NCI-H2196 (cell line): Measurements from ENCODE around the gene TPD52L1.

ENCODE experiments used
- DNase-seq: peaks from one replicate; lab custom pipeline; 2025; ENCODE audit not compliant: unreplicated experiment; lab: John Stamatoyannopoulos, UW

TPD52L1 gene

DNA sequence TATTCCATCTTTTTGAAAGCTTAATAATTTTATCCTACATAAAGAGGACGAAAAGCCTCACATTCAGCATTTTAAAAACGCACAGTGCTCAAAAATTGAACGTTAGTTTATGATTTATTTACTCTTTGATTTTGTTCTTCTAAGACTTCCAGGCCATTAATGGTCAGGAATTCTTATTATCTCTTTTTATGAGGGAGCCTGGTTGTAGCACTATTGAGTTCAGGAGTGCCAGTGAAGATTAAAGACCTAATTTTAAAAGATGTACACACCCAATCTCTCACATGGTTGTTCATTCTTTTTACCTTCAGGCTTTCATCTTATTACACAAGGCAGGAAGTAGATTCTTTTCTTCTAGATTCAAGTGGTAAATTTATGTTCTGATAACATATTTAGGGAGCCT, 79.6 kb downstream of the TPD52L1 start:
- no peak for DNase-seq

DNA sequence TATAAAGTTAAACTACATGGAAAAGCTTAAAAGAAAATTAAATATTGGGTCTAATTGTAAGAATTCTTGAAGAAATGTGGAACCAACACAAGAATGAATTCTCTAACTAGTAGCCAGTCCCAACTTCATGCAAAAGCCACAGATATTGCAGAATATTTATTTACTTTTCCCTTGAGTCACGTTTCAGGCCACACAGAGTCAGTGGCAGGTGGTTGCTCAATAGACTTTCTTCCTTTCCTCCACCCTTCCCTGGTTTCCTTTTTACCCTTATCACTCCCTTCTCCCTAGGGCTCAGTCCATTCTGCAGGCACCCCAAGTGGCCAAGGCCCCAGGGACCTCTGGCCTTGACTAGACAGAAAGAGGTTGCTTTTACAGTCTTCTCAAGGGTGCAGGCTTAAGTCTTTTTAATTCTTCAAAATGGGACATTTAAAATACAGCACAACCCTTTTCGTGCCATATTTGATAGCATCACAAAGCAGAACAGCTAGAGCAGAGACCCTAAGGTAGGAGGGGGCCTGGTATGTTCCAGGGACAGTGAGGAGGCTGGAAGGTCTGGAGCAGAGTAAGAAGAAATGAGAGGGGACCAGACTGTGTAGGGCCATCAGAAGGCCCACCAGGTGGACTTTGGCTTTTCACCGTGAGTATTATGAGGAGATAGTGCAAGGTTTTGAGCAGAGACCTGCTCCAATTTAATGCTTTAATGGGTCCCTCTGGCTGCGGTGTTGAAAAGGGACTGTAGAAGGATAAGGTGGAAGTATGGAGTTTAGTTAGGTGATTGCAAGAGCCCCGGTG, 83.2 kb downstream of the TPD52L1 start:
- DNase-seq, result no peak

DNA sequence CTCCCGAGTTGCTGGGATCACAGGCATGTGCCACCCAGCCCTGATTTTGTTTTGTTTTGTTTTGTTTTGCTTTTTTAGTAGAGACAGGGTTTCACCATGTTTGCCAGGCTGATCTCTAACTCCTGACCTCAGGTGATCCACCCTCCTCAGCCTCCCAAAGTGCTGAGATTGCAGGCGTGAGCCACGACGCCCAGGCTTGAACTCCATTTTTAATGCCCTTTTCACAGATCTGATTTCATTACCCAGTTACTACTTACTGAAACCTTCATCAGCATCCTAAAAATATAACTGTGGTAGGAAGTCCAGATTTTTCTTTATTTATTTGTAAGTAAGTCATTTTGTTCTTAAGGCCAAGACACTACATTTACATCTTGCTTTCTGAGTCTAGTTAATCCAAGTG, 84.2 kb downstream of the TPD52L1 start:
- no peak for DNase-seq

DNA sequence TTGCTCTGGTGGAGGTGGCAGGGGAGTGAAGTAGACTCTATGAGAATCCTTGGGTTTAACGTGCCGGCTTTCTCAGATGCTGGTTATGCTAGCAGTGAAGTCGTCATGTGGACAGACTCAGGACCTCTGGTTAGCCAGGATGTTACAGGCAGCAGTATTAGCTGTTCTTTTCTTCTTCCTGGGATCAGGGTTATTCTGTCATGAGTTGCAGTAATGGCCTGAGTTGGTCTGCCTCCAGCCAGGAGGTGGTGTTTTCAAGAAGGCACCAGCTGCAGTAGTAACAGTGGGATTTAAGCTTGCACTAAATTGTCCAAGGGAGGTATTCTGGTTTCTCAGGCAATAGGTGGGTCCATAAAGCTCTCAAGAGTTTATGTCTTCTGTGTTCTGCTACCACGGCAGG, 91.5 kb downstream of the TPD52L1 start:
- DNase-seq, result no peak

DNA sequence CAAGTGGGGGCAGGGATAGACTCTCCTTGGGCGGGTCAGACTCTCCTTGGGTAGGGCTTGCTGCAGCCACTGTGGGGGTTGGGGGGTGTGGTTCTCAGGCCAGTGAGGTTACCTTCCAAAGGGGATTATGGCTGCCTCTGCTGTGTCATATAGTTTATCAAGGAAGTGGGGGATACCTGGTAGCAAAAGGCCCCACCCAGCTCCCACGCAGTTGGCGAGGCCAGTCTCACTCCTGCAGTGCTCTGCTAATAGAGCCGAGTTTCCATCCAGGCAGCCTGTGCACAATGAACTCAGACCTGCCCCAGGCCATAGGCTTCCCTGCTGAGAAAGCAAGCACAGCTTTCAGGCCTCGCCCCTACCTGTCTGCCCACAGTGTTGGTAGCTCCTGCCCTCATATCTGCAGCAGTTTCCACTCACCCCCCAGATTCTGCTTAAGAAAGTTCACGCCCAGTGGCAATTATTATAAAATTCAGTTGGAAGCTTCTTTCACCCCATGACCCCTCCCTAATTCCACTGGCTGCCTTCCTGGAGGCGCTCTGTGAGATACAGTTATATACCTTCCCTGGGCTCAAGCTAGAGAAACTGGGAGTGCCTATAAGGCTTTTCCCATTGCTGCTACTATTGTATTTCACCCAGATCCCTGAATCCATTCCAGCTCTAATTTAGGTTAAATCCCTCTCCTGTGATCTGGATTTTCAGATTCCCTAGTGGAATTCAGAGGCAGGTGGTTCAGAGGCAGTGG, 92.1 kb downstream of the TPD52L1 start:
- no peak for DNase-seq

DNA sequence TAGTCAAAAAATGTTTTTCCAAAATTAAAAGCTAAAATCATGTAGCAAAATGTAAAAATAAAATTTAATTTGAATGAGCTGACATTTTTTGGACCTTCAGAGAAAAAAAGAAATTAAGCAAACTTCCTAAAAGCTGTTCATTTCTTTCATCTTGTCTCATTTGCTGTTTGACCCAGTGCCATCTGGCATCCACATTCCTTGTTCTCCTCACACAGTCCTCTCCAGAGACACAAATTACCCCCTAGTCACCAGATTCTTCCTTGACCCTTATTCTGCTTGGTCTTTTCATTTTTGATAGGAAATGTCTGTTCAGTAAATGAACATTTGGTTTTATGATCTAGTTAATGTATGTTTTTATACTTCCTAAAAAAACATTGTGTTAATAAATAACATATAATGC, 93.0 kb downstream of the TPD52L1 start:
- no peak for DNase-seq

DNA sequence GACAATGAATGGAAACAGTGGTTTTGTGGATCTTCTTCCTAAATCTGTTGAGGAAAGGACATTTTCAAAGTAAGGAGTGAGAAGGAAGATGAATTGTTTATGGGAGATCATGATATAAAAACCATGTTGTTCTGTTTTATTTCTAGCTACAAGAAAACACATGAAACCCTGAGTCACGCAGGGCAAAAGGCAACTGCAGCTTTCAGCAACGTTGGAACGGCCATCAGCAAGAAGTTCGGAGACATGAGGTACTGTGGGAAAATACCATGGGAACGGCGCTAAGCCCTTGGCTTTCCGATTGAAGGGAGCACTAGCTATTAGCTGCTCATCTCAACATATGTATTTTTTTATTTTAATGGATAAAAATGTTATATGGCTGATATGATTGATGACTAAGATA, 94.6 kb downstream of the TPD52L1 start:
- DNase-seq, result no peak

DNA sequence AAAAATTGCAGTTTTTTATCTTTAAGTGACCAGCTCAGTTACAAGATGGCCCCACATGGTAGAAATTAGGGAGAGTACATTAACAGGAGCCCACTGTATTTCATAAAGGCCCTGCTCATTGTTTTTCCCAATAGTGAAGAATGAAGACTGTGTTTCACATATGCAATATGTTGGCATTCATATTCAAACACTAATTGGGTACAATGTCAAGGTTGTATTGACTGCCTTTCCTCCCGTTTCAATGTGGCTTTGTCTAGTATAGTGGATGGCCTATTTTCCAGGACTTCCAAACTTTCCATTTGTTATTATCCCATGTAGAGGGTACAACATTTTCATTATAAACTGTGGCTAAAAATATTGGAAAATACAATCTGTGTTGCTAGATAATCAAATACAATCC, 96.9 kb downstream of the TPD52L1 start:
- DNase-seq, result no peak

DNA sequence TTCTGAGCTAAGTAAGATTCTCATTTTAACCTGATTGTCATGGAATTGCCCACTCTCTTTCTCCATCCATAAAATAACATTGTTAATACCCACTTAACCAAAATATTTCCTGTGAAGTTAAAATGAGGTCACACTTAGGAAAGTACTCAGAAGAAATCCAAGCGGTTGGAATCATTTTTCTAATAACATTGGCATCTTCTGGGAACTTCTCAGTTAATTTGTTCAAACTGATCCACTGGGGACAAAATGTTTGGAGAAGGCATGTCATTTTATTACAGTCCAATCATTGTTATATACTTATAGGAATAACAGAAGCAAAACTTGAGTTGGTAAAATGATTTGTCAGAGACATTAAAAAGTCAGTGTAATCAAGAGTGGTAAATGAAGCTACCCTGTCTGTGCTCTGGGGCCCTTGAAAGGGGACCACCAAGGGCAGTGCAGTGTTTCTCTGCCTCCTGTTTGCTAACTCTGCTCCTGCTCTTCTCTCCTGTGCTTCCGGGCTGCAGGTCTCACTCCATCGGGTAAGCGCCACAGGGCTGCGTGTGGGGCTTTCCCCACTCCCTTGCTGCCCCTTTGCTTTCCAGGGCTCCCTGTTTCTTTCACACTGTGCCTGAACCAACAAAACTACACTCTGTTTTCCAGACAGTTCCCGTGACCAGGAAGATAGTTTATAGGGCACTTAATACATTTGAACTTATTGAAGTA, 98.1 kb downstream of the TPD52L1 start:
- DNase-seq, result no peak

DNA sequence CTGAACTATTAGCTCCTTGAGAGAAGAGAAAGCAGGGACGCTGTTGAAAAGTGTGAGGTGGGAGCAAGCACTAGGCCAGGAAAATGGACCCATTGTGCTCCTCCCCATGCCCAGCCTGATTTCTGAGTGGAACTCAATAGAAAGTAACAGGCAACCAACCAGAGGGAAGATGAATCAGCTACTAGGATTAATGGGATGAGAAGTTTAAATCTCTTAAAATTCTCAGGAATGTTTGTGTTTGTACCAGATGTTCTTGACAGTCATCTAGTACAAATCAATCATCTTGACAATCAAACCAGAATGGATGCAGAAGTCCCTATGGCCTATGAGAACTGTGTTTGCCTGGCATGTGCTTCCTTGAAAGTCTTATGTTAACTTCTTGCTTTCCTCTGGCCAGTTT, 99.3 kb downstream of the TPD52L1 start:
- no peak for DNase-seq

DNA sequence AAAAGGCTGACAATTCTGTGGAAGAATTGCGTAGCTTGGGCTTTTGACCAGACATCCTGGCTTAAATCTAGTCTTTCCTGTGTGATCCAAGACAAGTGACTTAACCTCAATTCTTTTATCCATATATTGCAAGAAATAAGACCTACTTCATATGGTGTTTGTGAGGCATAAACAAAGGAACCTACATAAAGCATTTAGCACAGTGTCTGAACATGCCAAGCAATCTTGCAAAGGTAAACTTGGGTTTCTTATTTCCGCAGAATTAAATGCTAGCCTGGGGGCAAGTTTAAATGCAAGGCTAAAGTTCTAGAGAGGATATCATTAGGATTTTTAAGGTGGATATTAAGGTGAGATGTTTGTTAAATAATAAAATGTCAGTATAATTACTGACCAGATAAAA, 100.3 kb downstream of the TPD52L1 start:
- DNase-seq, result no peak

DNA sequence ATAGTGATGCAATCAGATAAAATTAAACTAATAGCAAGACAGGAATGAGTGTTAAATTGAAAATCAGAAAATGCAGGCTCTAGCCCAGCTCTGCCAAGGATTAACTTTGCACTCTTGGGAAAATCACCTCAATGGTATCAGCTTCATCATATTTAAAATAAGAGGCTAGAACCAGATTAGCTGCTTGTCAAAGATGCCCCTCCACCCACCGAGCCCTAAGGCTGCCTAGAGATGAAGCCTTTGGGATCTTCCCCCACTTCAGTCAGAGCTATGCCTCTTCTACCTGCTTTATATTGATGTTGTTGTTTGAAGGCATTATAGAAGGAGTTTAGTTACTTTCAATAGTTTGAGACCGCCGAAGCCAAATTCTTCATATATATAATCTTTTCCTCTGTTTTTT, 100.7 kb downstream of the TPD52L1 start:
- no peak for DNase-seq

DNA sequence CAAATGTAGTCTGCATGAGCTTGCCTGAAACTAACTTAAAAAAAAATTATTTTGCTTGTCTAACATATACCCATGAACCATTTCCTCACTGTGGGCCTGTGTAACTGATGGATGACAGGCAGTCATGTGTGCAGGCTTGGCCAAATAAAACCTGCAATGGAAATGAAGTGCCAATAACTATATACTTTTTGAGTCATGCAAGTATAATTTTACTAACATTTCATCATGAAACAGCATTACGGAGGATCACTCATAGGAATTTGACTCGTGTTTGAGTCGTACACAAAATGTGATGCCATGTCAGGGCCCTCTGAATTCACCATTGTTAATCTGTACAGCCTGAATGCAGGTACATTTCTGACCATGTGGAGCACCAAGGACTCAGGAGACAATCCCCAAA, 101.6 kb downstream of the TPD52L1 start:
- no peak for DNase-seq

DNA sequence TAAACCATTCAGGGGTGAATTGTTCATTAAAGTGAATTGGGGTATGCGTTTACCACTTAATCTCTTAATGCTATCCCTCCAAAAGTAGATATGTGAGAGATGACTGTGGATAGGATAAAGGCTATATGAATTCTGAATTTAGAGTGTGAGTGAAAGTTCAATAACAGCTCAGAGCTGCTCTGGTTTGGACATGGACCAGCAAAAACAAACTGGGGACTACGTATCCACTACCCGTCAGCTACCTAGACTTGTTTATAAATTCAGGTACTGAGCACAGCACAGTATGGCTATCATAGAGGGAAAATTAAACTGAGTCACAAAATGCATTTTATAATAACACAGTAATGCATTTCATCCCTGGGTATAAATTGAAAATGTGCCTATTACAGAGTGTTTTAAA, 103.8 kb downstream of the TPD52L1 start:
- no peak for DNase-seq

DNA sequence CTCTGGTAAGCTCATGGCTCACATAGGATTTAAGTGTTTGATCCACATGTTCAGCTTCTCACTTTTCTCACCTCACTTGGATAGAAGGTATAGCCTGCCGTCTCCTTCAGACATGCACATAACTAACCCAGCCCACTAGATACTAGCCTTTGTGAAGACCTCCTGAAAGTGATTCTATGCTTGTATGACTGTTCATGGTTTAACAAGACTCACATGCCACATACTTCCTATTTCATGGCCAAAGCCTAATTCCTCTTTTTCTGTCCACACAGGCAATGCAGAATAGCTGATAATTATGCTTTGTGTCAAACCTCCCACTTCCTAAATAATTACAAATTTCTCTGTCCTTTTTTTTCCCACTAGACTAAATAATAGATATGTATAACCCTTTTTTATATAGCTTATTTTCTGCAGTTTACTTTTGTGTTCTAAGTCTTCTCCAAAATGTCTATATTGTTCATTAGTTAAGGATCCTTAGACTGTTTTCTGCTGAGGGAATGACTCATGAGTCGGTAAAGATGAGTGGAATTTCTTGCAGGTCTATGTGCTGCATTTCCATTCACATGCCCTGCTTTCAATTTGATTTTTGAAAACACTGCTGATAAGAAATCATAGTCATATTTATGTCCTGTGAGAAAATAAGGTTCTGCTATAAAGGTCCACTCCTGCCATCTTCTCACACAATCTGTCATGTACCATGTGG, 105.2 kb downstream of the TPD52L1 start:
- no peak for DNase-seq

DNA sequence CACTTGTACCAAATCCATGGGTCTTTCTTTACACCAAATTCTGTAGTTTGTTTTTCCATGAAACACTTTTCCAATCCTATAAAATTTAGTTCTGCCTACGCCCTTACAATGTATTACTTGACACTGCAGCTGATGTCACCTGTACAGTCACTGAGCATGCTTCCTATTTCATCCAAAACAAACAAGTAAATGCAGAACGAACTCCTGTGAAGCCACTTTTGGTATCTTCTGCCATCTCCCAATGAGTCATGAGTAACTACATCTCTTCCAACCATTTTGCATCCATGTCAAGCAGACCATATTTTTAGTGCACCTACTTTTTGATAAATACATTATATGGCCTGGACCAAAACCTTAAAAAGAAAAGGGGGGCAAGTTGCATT, 105.8 kb downstream of the TPD52L1 start:
- no peak for DNase-seq

DNA sequence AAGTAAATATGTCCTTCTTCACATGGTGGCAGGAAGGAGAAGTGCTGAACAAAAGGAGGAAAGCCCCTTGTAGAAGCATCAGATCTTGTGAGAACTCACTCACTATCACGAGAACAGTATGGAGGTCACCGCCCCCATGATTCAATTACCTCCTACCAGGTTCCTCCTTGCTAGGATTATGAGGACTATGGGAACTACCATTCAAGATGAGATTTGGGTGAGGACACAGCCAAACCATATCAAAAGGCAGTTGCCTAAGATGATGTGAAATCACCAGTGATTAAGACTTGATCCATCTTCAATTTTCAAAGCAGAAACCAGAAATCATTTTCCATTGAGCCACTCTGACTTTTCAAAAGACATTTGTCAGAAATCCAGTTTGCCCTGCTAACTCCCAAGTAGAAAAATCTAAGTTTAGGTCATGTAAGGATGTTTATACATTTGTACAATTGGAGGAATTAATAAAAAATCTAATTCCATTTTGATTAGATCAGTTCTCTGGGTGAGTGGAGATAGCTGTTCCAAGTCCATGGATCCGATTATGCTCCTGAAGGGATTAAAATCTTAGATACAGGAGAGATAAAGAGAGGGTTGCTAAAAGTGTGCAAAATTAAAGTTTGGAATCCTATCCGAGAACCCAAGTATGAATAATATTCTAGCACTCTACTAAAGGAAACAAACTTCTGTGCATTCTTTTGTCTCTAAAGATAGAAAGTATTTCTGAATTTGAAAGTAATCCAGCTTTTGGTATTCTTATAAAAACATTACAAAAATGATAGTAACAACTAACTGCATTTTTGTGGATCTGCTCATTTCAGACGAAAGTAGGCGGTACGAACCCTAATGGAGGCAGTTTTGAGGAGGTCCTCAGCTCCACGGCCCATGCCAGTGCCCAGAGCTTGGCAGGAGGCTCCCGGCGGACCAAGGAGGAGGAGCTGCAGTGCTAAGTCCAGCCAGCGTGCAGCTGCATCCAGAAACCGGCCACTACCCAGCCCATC, 108.7 kb downstream of the TPD52L1 start:
- no peak for DNase-seq

DNA sequence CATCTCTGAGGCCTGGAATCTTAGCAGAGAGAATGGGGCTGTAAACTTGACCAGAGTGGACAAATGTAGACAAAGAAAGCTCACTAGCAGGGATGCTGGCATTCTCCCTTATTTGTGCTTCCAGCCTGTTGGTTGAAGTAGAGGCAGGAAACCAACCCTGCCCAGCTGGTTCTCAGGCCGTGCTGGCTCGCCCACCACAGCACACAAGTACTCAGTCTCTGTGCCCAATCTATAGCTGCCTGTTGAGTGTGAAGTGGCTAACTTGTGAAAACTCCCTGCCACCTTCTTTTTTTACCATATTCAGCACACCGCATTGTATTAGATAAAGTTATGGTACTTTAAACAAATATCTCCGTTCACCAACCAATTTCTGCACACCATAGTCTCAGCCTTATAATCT, 110.9 kb downstream of the TPD52L1 start:
- no peak for DNase-seq

DNA sequence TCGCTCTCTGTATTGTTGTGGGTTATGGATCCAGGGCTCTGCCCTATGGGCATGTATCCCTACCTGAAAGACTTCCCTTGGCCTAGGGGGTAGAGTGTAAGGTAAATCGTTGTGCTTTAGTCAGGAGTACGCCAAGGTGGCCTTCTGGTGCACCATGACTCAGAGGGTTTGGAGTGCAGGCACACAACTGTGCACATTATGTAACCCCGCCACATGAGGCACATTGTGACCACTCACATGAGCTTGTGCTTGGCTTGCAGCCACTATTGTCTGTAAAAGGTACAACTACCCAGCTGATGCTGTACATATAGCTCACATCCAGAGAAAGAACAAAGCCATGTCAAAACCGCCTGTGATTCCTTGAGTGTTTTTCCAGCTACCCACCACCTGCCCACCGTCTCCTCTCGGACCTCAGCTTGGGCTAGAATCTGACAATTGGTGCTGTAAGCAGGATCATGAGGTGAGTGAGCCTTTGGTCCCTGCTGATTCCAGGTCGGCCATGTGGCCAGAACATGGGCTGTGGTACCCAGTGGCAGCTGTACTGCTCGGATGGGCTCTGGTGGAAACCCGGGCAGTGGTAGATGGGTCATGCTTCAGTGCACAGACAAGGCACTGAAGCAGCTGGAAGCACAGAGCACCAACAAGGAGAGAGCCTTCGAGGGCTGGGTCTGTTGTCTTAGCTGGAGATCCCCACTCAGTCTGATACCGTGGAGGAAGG, 114.4 kb downstream of the TPD52L1 start:
- no peak for DNase-seq

DNA sequence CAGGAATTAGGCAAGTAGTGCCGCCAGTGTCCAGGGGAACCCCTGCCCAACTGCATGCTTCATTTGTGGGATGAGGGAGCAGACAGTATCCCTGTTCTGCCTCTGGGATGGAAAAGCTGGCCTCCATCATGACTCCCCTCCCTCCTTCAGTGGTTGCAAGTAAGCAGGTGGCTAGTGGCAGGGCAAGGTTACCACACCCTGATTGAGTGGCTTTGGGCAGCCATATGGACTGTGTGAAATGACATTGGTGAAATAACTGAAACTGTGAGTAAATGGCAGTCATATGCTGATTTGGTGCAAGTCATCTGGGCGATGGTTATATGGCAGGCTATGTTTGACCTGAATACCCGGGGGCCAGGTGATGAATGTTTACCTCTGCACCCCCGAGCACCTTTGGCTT, 115.2 kb downstream of the TPD52L1 start:
- DNase-seq, result no peak
